T1000 (cell line): Measurements from ENCODE around the gene ITGA11.

Experiments used
- DNase-seq: peaks from one replicate; lab custom pipeline; 2025; ENCODE audit warnings: mixed read lengths; lab: John Stamatoyannopoulos, UW

The ITGA11 gene

GRCh38 chr15:68289621-68290352, 142.2 kb downstream of the ITGA11 start:
- no peak for DNase-seq

GRCh38 chr15:68289057-68289456, 142.9 kb downstream of the ITGA11 start:
- no peak for DNase-seq

DNA sequence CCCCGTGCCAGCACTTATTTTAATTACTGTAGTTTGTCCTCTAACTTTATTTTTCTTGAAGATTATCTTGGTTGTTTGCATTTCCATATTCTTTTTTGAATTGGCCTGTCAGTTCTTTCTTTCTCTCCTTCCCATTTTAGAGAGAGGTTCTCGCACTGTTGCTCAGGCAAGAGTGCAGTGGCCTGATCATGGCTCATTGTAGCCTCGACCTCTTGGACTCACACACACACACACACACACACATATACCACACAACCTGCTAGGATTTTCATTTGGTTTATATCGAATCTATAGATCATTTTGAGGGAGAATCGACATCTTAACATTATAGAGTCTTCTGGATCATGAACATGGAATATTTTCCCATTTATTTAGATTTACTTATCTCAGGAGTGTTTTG, 145.7 kb downstream of the ITGA11 start:
- DNase-seq = no peak

GRCh38 chr15:68285259-68285980, 146.5 kb downstream of the ITGA11 start:
- no peak for DNase-seq

DNA sequence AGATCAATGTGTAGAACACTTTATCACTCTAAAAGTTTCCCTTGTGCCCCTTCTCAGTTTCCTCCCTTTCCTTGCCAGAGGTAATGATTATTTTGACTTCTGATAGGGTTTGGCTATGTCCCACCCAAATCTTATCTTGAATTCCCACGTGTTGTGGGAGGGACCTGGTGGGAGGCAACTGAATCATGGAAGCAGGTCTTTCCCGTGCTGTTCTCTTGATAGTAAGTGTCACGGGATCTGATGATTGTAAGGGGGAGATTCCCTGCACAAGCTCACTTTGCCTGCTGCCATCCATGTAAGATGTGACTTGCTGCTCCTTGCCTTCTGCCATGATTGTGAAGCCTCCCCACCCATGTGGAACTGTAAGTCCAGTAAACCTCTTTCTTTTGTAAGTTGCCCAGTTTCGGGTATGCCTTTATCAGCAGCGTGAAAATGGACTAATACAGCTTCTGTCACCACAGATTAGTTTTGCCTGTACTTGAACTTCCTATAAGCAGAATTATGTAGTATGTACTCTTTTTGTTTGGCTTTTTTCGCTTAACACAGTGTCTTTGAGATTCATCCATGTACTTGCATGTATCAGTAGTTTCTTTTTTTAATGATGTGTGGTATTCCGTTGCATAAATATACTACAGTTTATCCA, 147.2 kb downstream of the ITGA11 start:
- DNase-seq = no peak

GRCh38 chr15:68283401-68283800, 148.6 kb downstream of the ITGA11 start:
- no peak for DNase-seq

DNA sequence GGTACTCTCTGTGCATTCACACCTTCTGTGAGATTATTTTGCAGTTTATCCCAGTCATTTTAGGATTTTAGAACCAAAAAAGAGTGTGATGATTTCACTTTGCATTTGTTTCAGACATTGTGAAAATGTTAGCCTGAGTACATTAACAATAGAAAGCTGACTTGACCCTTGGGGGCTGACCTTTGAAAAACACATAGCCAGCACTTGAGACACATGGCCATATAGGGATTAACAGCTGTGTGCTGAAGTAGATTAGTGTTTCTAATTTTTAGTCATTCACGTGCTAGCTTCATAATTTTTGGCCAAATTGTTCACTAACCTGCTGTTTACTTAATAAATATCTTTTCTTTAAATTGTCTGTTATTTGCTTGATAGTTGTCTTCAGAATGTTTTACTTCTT, 151.0 kb downstream of the ITGA11 start:
- no peak for DNase-seq

GRCh38 chr15:68279779-68280753, 151.9 kb downstream of the ITGA11 start:
- DNase-seq = no peak

DNA sequence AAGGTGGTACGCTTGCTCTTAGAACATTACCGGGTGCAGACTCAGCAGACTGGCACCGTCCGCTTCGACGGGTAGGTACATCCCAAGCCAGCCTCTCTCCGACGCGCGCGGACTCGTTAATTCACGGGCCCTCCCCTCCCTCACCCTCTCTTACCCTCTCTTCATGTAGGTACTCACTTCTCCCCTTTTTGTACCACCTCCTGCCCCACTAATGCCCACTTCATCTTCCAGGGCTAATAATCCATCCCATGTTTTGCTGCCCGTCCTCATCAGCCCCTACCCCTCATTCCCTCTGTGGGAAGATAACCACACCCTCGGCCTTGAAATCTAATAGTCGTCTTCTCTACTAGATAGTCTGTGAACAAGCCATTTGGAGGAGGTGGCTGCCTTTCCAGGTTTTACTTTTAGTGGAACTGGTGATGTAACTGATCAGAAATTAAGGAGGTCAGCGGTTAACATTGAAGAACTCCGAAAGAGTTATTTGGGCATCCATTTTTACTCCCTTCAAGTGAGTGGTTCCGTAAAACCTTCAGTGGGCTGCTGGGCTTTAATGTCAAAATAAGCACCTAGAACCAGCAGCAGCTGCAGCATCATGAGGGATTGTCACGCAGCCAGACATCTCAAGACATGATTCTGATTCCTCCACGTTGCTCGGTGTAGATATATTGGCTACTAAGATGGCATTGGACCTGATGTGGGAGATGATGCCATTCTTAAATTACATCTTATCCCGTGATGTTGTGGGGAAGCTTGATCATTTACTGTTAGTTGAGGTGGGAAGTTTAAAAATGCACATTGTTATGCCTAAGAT, 153.2 kb downstream of the ITGA11 start:
- no peak for DNase-seq

GRCh38 chr15:68278345-68278594, 153.7 kb downstream of the ITGA11 start:
- no peak for DNase-seq

DNA sequence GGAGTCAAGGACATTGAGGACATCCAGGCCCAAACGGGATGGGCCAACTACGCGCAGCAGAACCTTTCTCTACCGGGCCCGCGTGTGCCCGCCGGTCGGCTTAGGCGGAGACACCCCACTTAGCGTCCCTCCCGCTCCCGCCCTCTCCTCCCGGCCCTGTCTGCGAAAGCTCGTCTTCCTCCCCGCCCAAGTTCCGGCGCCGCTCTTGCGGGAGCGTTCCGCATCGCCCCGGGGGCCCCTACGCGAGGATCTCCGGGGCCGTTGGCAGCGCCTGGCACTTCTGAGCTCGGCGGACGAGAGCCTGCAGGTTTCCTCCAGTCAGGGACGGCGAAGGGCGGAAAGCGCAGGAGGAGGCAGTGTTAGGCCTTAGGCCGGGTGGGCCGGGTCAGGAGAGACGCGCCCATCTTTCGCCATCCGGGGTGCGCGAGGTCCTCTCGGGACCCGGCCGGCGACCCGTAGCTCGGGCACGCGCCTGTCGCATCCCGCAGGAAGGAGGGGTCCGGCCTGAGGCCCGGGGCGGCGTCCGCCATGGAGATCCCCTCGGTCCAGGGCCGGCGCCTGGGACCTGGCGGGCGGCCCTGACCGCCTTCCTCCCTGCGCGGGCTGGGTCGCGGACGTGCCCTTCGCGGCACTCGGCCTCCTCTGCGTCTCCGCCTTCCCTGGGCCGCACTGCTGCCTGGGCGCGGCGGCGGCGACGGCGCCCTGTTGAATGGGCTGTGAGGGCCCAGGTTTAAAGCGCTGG, 154.2 kb downstream of the ITGA11 start, which contains the start of gene FEM1B:
FEM1B (plus strand) TSS at position 143 of the 742 bp plus-strand sequence. CDS start 673 bp downstream, outside the sequence.
- DNase-seq = peak; percentile 89

DNA sequence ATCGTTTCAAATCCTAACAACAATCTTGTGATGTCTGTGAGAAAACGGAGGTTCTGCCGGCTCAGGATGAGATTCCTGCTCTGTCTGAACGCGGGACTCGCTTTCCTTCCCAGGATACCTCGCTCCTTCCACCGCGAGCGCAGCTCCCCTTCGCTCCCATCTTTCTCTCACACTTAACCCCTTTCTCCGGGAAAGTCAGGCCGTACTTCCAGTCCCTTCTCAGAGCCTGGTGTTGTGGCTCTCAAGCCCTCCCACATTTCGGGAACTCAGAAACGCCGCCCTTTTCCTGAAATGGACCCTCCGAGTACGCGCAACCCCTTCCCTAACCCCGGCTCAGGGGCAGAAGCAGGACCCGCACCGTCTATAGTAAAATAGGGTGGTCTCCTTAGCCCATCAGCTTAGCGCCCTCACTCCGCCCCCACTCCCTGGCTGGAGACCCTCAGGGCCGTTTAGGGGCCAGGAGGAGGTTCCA, 154.8 kb downstream of the ITGA11 start:
- no peak for DNase-seq

DNA sequence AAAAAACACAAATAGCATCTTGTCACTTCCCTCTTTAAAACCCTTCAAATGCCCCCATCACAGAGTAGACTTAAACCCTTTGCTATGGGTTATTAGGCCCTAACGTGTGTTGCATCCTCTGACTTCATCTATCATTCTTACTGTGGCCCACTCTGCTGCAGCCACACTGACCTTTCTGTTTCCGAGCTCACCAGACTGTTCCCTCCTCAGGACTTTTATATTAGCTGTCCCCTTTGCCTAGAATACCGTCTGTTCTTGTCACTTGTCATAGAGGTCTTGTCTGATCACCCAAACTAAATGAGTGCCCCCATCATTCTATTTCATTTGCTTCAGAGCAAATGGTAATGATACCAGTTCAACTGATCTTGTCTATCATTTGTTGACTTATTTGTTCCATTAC, 155.3 kb downstream of the ITGA11 start:
- no peak for DNase-seq

- no peak for DNase-seq
Measured at GRCh38 chr15:68275165-68275746, 156.7 kb downstream of the ITGA11 start.

- no peak for DNase-seq
Measured at GRCh38 chr15:68274201-68274848, 157.6 kb downstream of the ITGA11 start.

DNA sequence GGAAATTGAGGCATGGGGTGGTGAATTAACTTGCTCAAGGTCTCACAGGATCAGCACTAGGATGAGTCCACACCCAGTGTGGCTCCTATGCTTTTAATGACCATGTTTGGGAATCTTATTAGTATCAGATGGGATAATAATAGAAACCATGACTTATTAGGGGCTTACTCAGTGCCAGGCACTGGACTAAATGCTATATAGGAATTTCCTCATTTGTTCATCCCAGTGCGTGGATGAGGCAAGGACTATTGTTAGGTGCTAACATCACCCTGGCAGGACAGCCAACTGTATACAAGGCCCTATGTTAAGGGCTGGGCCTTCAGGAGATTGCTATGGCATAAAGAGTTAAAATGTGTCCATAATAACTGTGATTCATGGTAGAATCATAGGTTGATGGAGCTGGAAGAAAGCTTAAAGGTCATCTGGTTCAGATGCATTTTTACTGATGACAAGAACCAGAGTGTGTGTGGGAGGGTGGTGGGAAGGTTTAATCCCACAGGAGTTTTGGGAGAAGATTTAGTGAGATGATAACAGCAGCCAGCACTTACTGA, 159.2 kb downstream of the ITGA11 start:
- no peak for DNase-seq

DNA sequence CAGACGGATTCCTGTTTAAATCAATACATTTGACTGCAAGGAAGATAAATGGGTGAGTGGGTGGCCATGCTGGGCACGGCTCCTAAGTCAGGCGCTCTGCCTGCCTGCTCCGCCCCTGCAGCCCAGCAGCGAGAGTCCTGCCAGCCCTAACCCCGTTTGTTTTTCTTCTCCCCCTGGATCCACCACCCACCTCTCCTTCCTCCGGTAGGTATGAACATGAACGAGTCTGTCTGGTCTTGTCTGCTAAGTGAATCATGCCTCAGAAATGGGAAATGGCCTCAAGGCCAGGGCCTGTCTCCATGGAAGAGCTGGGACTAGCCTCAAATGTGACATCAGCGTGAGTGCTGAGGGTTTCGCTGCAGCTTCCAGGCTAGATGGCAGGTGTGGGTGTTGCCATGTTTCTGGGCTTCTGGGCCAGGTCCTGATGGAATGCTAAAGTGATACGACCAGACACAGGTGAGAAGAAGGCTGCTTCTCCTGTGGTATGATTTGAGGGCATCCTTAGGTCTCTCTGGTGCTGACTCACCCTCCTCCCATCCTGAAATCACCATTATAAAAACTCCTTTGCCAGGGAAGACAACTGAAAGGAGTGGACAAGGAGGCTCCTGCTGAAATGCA, 160.0 kb downstream of the ITGA11 start:
- peak; percentile 63 for DNase-seq

DNA sequence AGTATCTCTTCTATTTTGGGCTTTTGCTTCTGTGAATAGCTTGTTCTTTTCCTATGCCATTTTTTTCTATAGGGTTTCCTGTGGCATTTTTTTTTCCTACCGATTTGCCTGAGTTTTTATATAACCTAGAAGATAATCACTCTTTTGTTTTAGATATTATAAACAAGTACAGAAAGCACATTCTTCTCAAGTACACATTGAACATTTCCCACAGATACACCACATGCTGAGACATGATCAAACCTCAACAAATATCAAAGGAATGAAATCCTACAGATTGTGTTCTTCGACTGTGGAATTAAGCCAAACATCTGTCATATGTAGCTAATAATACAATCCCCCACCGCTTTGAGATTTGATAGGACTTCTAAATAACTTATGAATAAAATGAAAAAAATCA, 163.6 kb downstream of the ITGA11 start:
- no peak for DNase-seq

DNA sequence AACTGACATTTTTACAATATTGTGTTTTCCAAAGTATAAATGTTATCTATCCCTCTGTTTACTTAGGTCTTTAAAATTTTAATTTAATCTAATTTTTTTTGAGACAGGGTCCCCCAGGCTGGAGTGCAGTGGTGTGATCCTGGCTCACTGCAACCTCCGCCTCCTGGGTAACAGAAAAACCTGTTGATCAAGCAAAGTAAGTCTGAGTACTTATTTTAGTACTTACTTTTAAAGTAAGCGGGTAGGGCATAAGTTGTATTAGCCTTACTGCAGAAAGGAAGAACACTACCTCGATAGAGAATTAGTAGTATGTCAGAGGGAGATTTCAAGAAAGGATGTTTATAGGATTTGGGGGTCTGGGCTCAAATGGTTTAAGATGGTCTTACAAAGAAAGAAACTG, 166.3 kb downstream of the ITGA11 start:
- no peak for DNase-seq
